ENCODE measurements around the gene GRIA4.

- no peak for TF ChIP-seq EZH2phosphoT487 (IDR thresholded peaks at IDR 0.05; ENCODE audit: low read depth)
- TF ChIP-seq CTCF (IDR thresholded peaks at IDR 0.05; ENCODE audit: low read depth, low read length) = no peak
Observed at GRCh38 chr11:105734426-105734825, 124.6 kb downstream of the GRIA4 start.
